ENCODE data around the gene COL4A2. TPM values are rescaled to one million over a fixed set of nuclear protein-coding genes. Genes with fewer than 3 reads are reported as not detected.
A peak's percentile ranks its signal among the peaks of the same experiment; 100 is the strongest.

Gene COL4A2
- total RNA-seq, 1 donor from 2014 or later, result 1,556 TPM

DNA sequence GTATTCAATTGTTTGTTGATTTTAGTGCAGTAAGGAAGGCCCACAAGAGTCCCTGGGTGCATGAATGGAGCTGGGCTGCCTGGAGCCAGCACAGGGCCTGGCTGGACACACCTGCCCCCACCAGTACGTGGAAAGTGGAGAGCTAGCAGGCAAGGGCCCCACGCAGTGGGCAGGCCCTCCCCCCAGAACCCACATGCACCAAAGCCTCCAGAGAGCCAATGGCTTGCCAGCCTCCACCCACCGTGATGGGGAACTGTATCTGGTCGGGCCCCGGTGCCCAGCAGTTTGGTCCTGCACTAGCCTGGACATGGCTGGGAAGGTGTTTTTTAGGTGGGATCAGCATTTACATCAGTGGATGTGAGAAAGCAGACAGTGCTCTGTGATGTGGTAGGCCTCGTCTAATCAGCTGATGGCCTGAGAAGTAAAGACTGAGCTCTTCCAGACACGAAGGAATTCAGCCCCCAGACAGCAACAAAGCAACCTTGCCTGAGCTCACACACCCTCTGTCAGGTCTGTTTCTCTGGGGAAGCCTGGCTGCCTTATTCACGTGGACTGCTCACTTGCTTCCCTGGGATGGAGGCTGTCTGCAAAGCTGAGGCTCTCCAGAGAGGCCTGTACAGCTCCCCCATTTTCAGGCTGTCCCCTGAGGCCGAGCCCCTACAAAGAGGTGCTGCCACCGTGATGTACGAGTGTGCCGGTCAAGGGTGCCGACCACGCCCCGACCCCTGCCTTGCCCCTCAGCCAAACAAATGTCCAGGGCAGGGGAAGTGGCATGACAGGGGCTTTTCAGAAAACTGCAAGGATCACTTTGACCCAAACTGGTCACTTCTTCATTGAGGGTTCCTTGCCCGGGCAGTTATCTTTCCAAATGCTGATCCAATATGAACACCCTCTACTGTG lies 226.9 kb downstream of the COL4A2 start:
- Mint-ChIP-seq H3K9me3 (ENCODE audit: unreplicated experiment) (no peaks in the 10 kb centered on the region), H3K36me3 (ENCODE audit: low read depth, unreplicated experiment) (no peaks in the 10 kb centered on the region), H3K4me3 (ENCODE audit: unreplicated experiment) (no peak overlapping the region), H3K27me3 (ENCODE audit: unreplicated experiment) (peaks cover 2% of the 10 kb centered on the region), H3K4me1 (ENCODE audit: unreplicated experiment) (peaks cover 11% of the 10 kb centered on the region), H3K27ac (ENCODE audit: unreplicated experiment) (no peak overlapping the region)
- no peak for DNase-seq (ENCODE audit: low spot score)
- TF ChIP-seq, protein P1, sequence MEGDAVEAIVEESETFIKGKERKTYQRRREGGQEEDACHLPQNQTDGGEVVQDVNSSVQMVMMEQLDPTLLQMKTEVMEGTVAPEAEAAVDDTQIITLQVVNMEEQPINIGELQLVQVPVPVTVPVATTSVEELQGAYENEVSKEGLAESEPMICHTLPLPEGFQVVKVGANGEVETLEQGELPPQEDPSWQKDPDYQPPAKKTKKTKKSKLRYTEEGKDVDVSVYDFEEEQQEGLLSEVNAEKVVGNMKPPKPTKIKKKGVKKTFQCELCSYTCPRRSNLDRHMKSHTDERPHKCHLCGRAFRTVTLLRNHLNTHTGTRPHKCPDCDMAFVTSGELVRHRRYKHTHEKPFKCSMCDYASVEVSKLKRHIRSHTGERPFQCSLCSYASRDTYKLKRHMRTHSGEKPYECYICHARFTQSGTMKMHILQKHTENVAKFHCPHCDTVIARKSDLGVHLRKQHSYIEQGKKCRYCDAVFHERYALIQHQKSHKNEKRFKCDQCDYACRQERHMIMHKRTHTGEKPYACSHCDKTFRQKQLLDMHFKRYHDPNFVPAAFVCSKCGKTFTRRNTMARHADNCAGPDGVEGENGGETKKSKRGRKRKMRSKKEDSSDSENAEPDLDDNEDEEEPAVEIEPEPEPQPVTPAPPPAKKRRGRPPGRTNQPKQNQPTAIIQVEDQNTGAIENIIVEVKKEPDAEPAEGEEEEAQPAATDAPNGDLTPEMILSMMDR (IDR thresholded peaks at IDR 0.05; ENCODE audit: unreplicated experiment), result no peak

DNA sequence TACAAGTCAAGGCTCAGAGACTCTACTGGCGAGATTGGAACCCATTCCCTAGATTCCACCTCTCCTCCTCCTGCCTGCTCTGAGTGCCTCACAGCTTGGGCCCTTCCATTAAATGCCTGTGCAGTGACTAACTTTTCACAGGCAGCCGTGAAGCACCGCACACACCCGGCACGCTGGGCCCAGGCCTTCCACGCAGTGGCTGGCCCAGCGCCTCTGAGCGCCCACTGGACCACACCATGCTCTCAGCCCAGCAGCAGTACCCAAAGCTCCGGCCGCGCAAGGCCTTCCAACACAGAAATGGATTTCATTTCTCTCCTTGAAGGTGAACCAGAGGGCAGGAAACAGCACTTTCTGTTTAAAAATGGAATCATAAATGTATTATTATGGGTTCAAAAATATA lies 228.4 kb downstream of the COL4A2 start:
- H3K27me3 Mint-ChIP-seq (ENCODE audit: unreplicated experiment), result peaks cover 2% of the 10 kb centered on the region
- H3K9me3 Mint-ChIP-seq (ENCODE audit: unreplicated experiment), result no peaks in the 10 kb centered on the region
- no peak overlapping the region for H3K4me3 Mint-ChIP-seq (ENCODE audit: unreplicated experiment)
- no peak overlapping the region for H3K27ac Mint-ChIP-seq (ENCODE audit: unreplicated experiment)
- no peaks in the 10 kb centered on the region for H3K36me3 Mint-ChIP-seq (ENCODE audit: low read depth, unreplicated experiment)
- TF ChIP-seq, protein P1 (IDR thresholded peaks at IDR 0.05; ENCODE audit: unreplicated experiment), result no peak
- H3K4me1 Mint-ChIP-seq (ENCODE audit: unreplicated experiment), result peaks cover 11% of the 10 kb centered on the region
- DNase-seq (ENCODE audit: low spot score), result no peak

DNA sequence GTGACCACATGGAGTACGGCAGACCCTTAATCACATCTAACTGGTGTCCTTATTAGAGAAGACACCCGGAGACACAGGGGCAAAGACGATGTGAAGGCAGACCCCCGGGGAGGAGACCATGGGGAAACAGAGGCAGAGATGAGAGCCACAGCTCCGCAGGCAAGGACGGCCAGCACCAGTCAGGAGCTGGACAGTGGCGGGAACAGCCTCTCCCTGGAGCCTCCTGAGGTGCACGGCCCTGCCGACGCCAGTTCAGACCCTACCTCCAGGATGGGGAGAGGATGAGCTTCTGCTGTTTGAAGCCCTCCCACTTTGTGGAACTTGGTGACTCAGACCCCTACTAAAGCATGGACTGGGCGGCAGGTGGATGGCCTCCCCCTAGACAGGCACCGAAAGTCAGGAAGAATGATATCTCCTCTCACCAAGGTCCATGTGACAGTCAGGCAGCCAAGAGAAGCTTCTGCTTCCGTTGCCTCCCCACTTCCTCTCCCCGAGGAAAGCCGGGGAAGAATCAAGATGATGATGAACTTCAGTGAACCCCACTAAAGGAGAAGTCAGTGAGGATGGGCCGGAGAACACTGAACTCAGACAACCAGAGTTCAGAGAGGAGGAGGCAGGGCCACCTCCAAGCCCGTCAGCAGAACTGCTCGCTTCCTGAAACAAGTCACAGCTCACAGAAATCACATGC lies 229.1 kb downstream of the COL4A2 start:
- no peak overlapping the region for H3K4me3 Mint-ChIP-seq (ENCODE audit: unreplicated experiment)
- H3K27ac Mint-ChIP-seq (ENCODE audit: unreplicated experiment), result no peak overlapping the region
- H3K9me3 Mint-ChIP-seq (ENCODE audit: unreplicated experiment), result no peaks in the 10 kb centered on the region
- no peak for DNase-seq (ENCODE audit: low spot score)
- TF ChIP-seq, protein P1 (IDR thresholded peaks at IDR 0.05; ENCODE audit: unreplicated experiment), result no peak
- peaks cover 13% of the 10 kb centered on the region for H3K4me1 Mint-ChIP-seq (ENCODE audit: unreplicated experiment)
- peaks cover 2% of the 10 kb centered on the region for H3K27me3 Mint-ChIP-seq (ENCODE audit: unreplicated experiment)
- H3K36me3 Mint-ChIP-seq (ENCODE audit: low read depth, unreplicated experiment), result no peaks in the 10 kb centered on the region

DNA sequence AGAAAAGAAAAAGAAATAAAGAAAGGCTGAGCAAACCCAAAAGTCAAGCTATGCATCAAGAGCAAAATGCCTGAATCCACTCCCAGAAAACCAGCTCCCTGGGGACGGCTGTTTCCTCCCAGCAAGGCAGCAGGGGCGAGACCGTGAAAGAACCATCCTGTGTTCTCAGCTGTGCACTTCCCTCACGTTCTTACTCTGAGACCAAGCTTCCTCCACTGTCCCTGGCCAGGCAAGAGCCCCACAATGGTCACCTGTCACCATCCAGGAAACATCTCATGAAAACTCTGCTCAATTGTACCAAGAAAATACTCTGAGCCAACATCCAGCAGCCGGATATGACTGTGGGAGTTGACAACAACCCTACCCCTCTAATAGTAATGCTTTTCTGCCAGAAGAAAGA lies 231.5 kb downstream of the COL4A2 start:
- Mint-ChIP-seq H3K9me3 (ENCODE audit: unreplicated experiment) (no peaks in the 10 kb centered on the region), H3K27me3 (ENCODE audit: unreplicated experiment) (peaks cover 2% of the 10 kb centered on the region), H3K27ac (ENCODE audit: unreplicated experiment) (peak overlapping the region; percentile 68), H3K4me1 (ENCODE audit: unreplicated experiment) (peaks cover 20% of the 10 kb centered on the region), H3K4me3 (ENCODE audit: unreplicated experiment) (peak overlapping the region; percentile 7), H3K36me3 (ENCODE audit: low read depth, unreplicated experiment) (no peaks in the 10 kb centered on the region)
- TF ChIP-seq, protein P1 (IDR thresholded peaks at IDR 0.05; ENCODE audit: unreplicated experiment), result no peak
- DNase-seq (ENCODE audit: low spot score), result peak; percentile 21

DNA sequence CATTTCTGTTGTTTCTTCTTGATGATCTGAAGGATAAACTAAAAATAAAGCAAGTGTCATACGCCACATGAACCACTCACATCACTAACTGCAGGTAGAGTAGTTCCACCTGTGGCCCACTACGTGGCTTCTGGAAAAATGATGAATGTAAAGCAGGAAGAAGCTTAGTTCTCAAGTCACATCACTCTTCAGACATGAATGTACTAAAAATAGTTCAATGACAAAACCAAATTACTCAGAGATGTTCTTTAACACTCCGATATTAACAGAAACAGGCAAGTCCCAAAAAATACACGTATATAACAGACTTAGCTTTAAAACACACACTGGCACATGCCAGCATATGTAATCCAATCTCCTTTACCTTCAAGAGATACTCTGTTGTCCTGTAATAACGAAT lies 232.8 kb downstream of the COL4A2 start:
- DNase-seq (ENCODE audit: low spot score), result no peak
- peaks cover 2% of the 10 kb centered on the region for H3K27me3 Mint-ChIP-seq (ENCODE audit: unreplicated experiment)
- no peak overlapping the region for H3K4me3 Mint-ChIP-seq (ENCODE audit: unreplicated experiment)
- H3K9me3 Mint-ChIP-seq (ENCODE audit: unreplicated experiment), result no peaks in the 10 kb centered on the region
- H3K4me1 Mint-ChIP-seq (ENCODE audit: unreplicated experiment), result peaks cover 20% of the 10 kb centered on the region
- no peak overlapping the region for H3K27ac Mint-ChIP-seq (ENCODE audit: unreplicated experiment)
- peaks cover 3% of the 10 kb centered on the region for H3K36me3 Mint-ChIP-seq (ENCODE audit: low read depth, unreplicated experiment)
- TF ChIP-seq, protein P1 (IDR thresholded peaks at IDR 0.05; ENCODE audit: unreplicated experiment), result no peak
